ENCODE results near the gene EZR.

- no peak for TF ChIP-seq CTCF (conservative IDR thresholded peaks at IDR 0.05 in 1 of 2, IDR thresholded peaks at IDR 0.05 in 1 of 2; ENCODE audit: extremely low read depth in 1 of 2, insufficient read depth in 1 of 2, low read depth in 1 of 2, low read length in 2 of 2)
- TF ChIP-seq EZH2 (IDR thresholded peaks at IDR 0.05; ENCODE audit: borderline replicate concordance, low read length) = no peak
Observed at GRCh38 chr6:158744986-158745430, 74.2 kb downstream of the EZR start.
